G401 (cell line): Measurements from ENCODE around the gene PIP4K2A. TPM values are rescaled to one million over a fixed set of nuclear protein-coding genes. Genes with fewer than 3 reads are reported as not detected.
A peak's percentile ranks its signal among the peaks of the same experiment; 100 is the strongest.

Source experiments
- DNase-seq: peaks from one replicate; pipeline ENCODE4 v3.0.0-alpha.2; 2015; ENCODE audit warnings: low spot score
- in situ Hi-C: cut with HindIII; loops from 2 replicates; pipeline ENCODE4 v1.10.0; 2016; ENCODE audit warnings: low sequenced_read_pairs, mixed read lengths
- total RNA-seq: library from RNA; depleted of rRNA; stranded (reverse); fragments of >200 nt; shearing (Covaris generic); gene quantifications from 2 replicates; pipeline ENCODE4 v1.2.3, GENCODE V29; 2014

The PIP4K2A gene
- total RNA-seq, 1 experiment from 2014 or later = 39.2 TPM

DNA sequence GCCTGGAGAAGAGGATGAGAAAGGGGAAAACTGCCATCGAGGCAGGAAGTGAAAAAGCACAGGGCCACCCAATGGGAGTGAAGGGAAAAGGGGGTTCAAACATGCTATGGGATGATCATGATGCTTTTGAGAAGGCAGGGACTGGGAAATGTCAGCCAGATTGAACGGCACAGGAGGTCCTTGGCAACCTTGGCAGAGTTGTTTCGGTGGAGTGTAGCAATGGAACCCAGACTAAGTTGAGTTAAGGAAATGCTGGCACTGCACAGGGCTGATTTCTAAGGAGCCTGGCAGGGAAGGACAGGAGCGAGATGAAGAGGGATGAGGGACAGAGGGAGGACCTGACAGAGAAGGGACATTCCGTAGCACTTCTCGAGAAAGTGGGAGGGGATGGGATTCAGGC lies 101.4 kb downstream of the PIP4K2A start:
- in situ Hi-C loops = no loop called here
- DNase-seq = peak; percentile 72

DNA sequence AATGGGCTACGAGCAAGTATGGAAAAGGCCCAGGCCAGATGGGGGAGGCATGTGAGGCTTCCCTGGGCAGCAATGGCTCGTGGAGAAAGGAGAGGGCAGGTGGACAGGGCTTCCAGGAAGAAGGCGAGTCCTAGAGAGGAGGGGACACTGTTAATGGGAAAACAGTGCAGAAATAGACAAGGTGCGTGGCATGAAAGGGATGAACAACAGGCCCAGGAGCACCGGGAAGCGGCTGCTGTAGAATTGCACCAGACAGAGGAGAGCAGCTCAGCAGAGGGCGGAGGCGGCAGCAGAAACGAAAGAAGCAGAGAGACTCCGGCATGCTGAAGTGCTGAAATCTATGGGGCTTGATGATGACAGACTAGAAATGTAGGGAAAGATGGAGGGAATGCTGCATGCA lies 102.1 kb downstream of the PIP4K2A start:
- DNase-seq = no peak
- in situ Hi-C loops = no loop called here

DNA sequence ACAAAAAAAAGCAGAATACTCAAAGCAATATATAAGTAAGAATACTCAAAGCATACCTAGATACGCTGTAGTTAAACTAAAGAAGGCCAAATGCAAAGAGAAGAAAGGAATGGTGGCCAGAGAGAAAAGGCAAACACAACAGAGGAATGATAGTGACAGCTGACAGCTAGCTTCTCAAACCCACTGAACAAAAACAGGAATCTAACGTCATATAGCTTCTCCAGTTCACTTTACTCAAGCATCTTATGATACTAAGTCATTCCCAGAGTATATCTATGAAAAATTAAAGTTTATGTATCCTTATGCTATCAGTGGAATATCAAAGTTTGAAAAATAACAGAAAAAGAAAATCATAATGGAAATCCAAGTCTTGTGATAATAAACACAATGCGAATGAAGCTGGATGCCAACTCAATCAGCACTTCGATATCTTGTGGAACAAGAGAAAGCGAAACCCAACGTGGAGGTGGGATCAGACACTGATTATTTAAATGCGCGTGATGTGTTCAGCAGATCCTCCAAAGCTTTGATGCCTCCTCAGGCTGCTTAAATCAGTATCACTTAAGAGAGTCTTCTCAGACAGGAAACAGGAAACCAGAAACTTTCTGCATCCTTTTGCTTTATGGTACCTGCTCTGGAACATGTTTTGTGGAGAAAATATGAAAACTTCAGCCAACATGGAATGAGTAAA lies 102.8 kb downstream of the PIP4K2A start:
- DNase-seq = no peak

DNA sequence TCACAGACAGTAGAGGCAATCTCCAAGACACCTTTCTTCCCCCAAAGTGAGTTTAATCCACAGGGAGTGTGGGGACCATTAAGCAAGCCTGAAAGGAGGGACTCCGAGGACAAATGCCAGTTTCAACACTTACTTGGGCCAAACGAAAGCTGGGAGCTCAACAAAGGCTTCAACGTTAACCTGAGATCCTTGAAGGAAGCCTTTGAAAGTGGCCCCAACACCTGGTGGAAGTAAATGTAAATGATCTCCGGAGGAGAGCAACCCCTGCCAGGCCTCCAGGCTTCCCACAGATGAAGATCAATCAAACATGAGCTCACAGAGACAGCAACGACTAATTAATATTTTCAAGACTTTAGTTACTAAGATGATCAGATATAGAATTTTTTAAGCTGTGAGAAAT lies 103.8 kb downstream of the PIP4K2A start:
- DNase-seq = no peak
- in situ Hi-C loops = no loop called here

More for the DNA sequence above, 102.8 kb downstream of the PIP4K2A start:
- in situ Hi-C loops = no loop called here

- in situ Hi-C loops = no loop called here
These were observed 104.5 kb downstream of the PIP4K2A start for GRCh38 chr10:22609719-22610465.

GRCh38 chr10:22609251-22609650 lies 105.1 kb downstream of the PIP4K2A start:
- peak; percentile 47 for DNase-seq
- in situ Hi-C loops = no loop called here

More at GRCh38 chr10:22609719-22610465, 104.5 kb downstream of the PIP4K2A start:
- DNase-seq = no peak

GRCh38 chr10:22607261-22607660 lies 107.1 kb downstream of the PIP4K2A start:
- DNase-seq = no peak
- in situ Hi-C loops = no loop called here

DNA sequence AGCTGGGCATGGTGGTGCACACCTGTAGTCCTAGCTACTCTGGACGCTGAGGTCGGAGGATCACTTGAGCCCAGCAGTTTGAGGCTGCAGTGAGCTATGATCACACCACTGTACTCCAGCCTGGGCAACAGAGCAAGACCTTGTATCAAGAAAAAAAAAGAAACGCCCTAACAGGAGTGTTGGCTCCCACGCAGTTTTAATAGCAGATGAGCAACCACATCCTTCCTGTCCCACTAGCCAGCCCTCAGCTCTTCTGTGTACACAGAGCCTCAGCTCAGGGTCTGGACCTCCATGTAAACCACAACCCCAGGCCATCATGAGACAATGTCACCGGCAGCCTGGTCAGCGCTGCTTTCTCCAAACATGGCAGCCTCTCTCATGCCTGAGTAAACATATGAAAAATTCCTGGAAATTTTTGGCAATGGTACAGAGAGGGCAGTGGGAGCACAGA lies 108.2 kb downstream of the PIP4K2A start:
- no peak for DNase-seq
- in situ Hi-C loops = no loop called here

- in situ Hi-C loops = no loop called here
- no peak for DNase-seq
These were observed 109.2 kb downstream of the PIP4K2A start for GRCh38 chr10:22605168-22605567.

DNA sequence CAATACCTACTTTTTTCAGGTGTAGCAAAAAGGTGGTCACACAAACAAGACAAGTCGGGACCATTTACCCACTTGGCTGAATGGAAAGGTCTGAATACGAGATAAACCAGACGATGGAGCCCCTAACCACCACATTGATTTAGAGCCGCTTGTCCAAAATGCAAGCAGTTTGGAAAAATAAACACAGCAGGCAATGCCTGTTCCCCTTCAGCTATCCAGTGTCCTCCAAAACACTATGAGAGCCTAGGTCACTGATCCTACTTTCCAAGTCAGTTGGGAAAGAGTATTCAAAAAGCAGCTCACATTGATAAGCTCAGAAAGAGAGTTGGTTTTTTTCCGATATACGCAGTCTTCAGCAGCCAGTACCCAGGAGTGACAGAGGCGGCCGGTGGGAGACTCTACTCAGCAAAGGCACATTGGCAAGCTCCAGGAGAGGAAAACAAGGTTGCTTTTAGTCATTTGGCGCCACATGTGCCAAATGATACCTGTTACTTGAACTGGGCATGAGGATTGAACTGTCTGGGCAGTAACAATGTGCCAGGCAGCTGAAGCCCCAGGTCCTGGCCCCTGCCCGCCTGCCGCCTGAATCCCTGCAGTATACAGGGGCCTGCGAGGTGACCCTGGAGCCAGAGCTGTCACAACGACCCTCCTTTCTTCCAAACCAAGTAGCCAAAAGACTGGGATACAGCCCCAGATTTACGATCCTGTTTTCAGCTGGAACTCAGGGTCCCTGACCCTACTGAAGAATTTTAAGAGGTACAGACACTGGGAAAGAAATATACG lies 109.8 kb downstream of the PIP4K2A start:
- no peak for DNase-seq
- in situ Hi-C loops = no loop called here

GRCh38 chr10:22603581-22603980 lies 110.8 kb downstream of the PIP4K2A start:
- DNase-seq = no peak
- in situ Hi-C loops = no loop called here

- in situ Hi-C loops = no loop called here
- no peak for DNase-seq
These were observed 112.8 kb downstream of the PIP4K2A start for GRCh38 chr10:22601618-22602017.

DNA sequence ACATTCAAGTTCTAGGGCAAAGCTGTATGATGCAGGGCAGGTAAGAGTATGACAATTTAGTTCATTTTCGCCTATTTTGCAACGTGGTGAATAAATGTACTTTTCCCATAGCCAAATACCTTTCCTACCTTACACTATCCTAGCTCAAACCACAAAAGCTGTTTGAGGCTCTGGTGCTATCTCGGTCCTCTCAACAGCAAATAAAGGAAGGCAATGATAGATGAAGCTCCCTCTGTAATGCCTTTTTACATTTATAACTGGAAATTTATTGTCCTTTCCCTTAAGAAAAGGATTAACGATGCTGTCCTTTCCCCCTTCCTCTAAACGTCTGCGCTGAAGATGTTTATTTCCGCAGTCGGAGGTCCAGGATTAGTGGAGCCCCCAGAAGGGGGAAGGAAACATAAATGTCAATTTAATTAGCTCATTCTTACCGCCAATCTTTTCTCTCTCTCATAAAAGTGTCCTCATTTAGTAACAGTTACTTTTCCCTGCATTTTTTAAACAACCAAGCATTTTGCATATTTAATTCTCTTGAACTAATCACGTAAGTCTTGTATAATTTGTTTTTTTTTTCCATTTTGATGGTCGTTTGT lies 114.6 kb downstream of the PIP4K2A start:
- in situ Hi-C loops = loop anchor here (25.0 kb wide), 1 partner anchor 388 kb away; no protein-coding TSS in a partner anchor

DNA sequence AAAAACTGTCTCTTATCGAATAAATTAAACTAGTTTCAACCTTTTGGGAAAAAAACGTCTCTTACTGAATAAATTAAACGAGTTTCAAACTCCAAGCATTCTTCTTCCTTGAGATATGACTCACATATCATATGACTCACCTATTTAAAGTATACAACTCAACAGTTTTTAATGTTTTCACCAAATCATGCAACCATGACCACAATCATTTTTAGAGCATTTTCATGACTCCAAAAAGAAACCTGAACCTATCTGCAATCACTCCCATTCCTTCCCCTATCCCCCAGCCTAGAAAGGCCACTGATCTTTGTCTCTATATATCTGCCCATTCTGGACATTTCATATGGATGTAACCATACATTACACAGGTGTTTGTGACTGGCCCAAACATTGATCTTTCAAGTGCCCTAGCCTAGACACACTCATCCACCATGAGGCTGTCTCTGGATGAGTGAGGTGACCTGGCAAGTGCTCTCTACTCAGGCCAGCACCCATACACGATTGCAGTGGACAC lies 115.3 kb downstream of the PIP4K2A start:
- no peak for DNase-seq
- in situ Hi-C loops = loop anchor here (25.0 kb wide), 1 partner anchor 388 kb away; no protein-coding TSS in a partner anchor

More for the DNA sequence above, 114.6 kb downstream of the PIP4K2A start:
- no peak for DNase-seq

- in situ Hi-C loops = loop anchor here (25.0 kb wide), 1 partner anchor 389 kb away; no protein-coding TSS in a partner anchor
These were observed 115.9 kb downstream of the PIP4K2A start for GRCh38 chr10:22598478-22598877.

GRCh38 chr10:22597138-22597537 lies 117.2 kb downstream of the PIP4K2A start:
- DNase-seq = no peak
- in situ Hi-C loops = loop anchor here (25.0 kb wide), 1 partner anchor 390 kb away; no protein-coding TSS in a partner anchor

More at GRCh38 chr10:22598478-22598877, 115.9 kb downstream of the PIP4K2A start:
- DNase-seq = no peak

- in situ Hi-C loops = loop anchor here (25.0 kb wide), 1 partner anchor 394 kb away; no protein-coding TSS in a partner anchor
- no peak for DNase-seq
These were observed 120.7 kb downstream of the PIP4K2A start for GRCh38 chr10:22593636-22594198.

GRCh38 chr10:22593026-22593425 lies 121.4 kb downstream of the PIP4K2A start:
- DNase-seq = no peak
- in situ Hi-C loops = loop anchor here (25.0 kb wide), 1 partner anchor 394 kb away; no protein-coding TSS in a partner anchor
